AG08396 (cell line): ENCODE results near the gene CDH8.

ENCODE experiments used
- DNase-seq: peaks from one replicate; pipeline ENCODE4 v3.0.0; 2012; ENCODE audit warnings: low spot score, mixed read lengths

Gene CDH8

DNA sequence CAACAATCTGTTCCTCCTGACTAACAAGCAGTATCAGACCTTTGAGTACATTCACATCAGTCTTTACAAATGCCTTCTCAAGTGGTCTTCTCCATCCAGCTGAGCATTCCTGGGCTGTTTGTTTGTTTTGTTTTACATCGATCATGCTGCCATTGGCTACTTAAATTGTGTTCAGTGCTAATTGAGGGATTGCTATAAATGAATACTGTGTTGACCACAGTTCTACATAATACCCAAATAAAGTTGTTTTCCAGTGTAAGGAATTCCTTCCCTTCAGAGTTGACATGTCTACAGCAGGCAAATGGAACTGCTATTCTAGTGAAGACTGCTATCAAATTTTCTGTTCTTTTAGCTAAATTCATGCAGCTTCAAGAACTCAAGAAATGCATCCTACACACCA is 3.2 kb downstream of the CDH8 start:
- DNase-seq: no peak

DNA sequence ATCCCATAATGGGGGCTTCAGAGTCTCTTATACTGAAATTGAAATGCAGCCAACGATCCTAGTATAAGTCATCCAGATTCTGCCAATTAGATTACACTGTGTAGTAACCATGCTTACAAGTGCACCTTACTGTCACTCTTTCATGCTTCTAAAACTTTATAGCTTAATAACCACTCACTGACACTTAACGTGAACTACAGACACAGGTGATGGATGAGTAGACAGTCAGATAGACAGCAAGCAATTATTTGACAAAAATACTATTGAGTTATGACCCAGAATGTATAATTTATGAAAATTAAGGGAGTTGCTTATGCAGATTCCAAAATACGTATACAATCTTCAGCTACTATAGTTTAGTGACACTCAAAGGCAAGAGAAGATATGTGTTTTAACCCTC is 6.3 kb downstream of the CDH8 start:
- no peak for DNase-seq

DNA sequence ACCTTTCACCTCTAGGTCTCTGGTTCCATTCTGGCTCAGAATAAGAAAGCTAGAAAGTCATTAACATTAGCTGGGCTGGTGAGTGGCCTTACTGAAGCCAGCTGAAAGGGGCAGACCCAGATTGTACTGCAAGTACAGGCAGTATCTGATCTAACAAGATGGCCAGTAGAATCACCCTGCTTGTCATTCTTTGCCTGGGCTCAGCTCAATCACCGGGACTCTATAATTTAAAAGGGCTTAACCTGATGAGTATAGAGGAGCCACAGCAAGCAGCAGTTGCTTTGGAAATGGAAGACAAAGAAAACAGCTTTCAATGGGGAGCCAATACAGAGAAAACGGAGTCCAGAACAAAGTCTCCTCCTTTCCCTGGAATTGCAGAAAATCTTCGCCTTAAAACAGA is 13.6 kb downstream of the CDH8 start:
- DNase-seq: no peak

- no peak for DNase-seq
Measured at GRCh38 chr16:62021161-62021581, 15.1 kb downstream of the CDH8 start.

DNA sequence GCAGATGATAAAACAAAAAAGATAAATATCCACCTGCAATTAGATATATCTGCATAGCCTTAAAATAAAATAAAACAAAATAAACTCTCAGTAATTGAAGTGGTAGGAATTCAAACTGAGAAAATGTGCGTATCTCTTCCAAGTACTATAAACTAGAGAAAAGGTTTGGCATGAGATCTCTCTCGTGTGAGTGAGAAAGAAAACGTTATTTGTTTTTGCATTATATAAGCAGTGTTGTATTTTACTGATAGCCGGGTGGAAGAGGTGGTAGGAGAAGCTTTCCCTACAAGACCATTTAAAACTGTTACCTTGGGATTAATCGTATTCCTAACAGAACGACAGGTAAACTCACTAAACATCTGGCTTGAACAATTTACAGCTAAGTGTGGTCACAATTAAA is 15.6 kb downstream of the CDH8 start:
- no peak for DNase-seq

GRCh38 chr16:62019851-62020250 is 16.4 kb downstream of the CDH8 start:
- no peak for DNase-seq

- DNase-seq: no peak
Measured at GRCh38 chr16:62018301-62019060, 17.8 kb downstream of the CDH8 start.

- DNase-seq: no peak
Measured at GRCh38 chr16:62014319-62014923, 21.8 kb downstream of the CDH8 start.

DNA sequence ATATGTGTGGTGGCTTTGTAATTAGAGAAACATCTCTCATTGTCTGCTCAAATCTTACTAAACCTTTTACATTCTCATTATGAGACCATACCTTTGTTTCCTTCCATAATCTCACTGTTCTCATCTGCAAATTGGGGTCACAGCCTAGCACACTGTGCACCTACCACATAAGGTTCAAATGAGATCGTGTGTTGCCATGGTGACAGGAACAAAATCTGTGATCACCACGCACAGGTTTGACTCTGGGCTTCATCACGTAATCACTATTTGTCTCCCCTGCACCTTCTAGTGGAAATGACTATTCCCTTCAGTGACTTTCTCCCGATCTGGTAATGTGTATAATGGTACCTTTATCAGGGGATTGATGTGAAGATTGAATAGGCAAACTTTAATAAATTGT is 26.1 kb downstream of the CDH8 start:
- DNase-seq: no peak

- DNase-seq: no peak
Measured at GRCh38 chr16:61998460-61998859, 37.8 kb downstream of the CDH8 start.

DNA sequence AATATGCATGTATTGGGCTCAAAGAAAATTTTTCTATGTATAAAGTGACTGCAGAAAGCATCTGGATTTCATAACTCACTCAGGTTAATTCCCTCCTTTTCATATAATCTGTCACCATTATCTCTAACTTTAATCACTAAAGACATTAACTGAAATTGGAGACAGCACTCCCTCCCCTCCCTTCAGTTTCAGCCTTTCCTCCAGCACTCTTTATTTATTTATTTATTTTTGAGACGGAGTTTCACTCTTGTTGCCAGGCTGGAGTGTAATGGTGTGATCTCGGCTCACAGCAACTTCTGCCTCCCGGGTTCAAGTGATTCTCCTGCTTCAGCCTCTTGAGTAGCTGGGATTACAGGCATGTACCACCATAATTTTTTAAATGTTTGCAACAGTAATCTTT is 43.1 kb downstream of the CDH8 start:
- DNase-seq: no peak

- DNase-seq: no peak
Measured at GRCh38 chr16:61987474-61988012, 48.7 kb downstream of the CDH8 start.

- no peak for DNase-seq
Measured at GRCh38 chr16:61969077-61969382, 67.2 kb downstream of the CDH8 start.

DNA sequence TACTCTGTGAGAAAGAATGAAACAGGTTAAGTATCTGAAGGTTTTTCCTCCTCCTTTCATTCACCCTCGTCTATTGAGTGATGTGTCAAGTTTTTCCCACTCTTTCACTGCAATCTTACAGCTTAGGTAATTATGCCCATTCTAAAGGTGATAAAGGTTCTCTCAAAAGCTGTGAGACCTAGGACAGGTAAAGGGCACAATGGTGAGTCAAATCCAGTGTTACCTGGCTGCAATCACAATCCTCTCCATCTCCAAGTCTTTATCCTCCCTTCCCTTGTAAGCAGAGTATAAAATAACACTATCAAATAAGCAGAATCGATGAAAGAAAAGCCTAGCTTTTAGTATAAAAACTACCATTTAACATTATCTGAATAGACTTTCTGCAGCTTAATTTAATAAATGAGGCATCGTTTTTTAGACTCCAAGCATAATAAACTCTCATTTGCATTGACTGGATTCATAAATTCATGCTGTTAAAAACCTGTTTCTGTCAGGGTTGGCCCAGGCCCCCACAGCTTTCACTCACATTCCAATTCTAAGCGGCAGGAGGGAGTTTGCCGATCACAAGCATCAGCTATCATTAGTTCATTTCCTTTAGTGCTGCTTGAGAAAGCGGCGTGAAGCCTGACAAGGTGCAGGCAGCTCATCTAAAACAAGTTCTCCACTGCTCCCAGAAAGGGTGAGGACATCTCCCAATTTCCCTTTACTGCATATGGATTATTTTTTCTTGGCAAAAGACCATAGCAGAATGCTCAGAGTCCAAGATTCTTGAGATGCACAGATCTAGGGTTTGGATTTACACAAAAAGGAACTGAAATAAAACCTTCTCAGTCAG is 67.8 kb downstream of the CDH8 start:
- no peak for DNase-seq

GRCh38 chr16:61957075-61957855 is 79.0 kb downstream of the CDH8 start:
- DNase-seq: no peak

- no peak for DNase-seq
Measured at GRCh38 chr16:61952841-61953240, 83.4 kb downstream of the CDH8 start.

- DNase-seq: no peak
Measured at GRCh38 chr16:61948414-61948813, 87.8 kb downstream of the CDH8 start.

GRCh38 chr16:61946019-61946418 is 90.2 kb downstream of the CDH8 start:
- no peak for DNase-seq

- DNase-seq: no peak
Measured at GRCh38 chr16:61945511-61945910, 90.7 kb downstream of the CDH8 start.

DNA sequence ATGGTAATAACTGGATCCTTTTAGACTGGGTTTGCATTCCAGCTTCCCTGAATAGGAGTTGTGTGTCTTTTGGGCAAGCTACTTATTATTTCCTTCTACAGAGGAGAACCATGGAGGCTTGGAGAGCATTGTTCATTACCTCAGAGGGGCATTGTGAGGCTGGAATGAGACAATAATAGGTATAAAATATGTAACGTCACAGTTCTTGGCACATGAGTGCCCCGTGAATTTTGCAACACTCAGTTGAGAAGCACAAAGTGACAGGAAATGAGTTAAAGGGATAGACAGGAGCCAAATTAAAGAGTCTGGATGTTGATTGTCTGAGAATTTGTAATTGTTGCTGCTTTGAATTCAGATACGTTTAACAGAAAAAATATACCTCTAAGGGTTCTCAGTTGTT is 92.2 kb downstream of the CDH8 start:
- DNase-seq: no peak

- no peak for DNase-seq
Measured at GRCh38 chr16:61940611-61941010, 95.6 kb downstream of the CDH8 start.

DNA sequence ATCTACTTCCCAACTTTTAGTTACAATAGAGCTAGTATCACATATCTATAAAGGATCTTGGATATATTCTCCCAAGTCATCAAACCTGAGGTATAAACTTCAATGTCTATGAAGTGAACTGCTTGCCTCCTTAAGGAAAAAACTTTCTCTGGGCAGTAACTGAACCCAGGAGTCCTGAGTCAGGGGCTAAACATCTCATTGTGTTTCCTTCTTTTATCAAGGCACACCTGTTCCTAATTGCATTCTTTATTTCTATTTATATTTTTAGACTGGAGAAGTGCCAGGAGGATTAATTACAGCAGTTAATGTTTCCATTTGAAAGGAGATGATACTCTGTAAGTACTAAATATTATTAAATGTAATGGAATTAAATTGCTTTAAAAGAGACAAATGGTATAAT is 98.6 kb downstream of the CDH8 start:
- DNase-seq: no peak
